ENCODE data around the gene REM1.

Gene REM1

GRCh38 chr20:31527266-31527665 is 52.2 kb downstream of the REM1 start:
- DNase-seq, result no peak
